ENCODE results near the gene PLA2G4F.

The PLA2G4F gene

DNA sequence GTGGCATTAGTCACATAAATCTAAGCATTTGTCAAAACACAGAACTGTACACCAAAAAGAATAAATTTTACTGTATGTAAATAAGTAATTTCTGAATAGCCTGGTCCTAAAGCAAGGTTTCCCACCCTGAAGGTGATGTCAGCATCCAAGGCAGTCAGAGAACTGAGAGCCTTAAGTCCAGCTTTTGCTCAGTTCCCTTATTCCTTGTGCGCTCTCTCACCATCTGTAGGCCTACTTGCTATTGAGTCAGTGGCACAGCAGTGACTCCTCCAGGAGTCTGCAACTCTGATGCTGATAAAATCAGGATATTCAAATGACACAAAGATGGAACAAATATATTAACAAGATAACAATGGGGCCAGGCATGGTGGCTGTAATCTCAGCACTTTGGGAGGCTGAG is 29.4 kb upstream of the PLA2G4F start:
- TF ChIP-seq TAF1 (IDR thresholded peaks at IDR 0.05; ENCODE audit: borderline replicate concordance, insufficient read depth, low read length) (no peak), POLR2AphosphoS5 (IDR thresholded peaks at IDR 0.05; ENCODE audit: low read depth, low read length) (no peak), FOXP2 (optimal IDR thresholded peaks at IDR 0.05; ENCODE audit: borderline replicate concordance, extremely low read depth, extremely low read length, insufficient read depth) (no peak), SIN3A (IDR thresholded peaks at IDR 0.05; ENCODE audit: borderline replicate concordance, insufficient read depth, low read length) (no peak)
- TF ChIP-seq, protein P1, sequence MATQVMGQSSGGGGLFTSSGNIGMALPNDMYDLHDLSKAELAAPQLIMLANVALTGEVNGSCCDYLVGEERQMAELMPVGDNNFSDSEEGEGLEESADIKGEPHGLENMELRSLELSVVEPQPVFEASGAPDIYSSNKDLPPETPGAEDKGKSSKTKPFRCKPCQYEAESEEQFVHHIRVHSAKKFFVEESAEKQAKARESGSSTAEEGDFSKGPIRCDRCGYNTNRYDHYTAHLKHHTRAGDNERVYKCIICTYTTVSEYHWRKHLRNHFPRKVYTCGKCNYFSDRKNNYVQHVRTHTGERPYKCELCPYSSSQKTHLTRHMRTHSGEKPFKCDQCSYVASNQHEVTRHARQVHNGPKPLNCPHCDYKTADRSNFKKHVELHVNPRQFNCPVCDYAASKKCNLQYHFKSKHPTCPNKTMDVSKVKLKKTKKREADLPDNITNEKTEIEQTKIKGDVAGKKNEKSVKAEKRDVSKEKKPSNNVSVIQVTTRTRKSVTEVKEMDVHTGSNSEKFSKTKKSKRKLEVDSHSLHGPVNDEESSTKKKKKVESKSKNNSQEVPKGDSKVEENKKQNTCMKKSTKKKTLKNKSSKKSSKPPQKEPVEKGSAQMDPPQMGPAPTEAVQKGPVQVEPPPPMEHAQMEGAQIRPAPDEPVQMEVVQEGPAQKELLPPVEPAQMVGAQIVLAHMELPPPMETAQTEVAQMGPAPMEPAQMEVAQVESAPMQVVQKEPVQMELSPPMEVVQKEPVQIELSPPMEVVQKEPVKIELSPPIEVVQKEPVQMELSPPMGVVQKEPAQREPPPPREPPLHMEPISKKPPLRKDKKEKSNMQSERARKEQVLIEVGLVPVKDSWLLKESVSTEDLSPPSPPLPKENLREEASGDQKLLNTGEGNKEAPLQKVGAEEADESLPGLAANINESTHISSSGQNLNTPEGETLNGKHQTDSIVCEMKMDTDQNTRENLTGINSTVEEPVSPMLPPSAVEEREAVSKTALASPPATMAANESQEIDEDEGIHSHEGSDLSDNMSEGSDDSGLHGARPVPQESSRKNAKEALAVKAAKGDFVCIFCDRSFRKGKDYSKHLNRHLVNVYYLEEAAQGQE (IDR thresholded peaks at IDR 0.05; ENCODE audit: insufficient read depth in 1 of 2, low read depth in 2 of 2, low read length in 2 of 2) = no peak

DNA sequence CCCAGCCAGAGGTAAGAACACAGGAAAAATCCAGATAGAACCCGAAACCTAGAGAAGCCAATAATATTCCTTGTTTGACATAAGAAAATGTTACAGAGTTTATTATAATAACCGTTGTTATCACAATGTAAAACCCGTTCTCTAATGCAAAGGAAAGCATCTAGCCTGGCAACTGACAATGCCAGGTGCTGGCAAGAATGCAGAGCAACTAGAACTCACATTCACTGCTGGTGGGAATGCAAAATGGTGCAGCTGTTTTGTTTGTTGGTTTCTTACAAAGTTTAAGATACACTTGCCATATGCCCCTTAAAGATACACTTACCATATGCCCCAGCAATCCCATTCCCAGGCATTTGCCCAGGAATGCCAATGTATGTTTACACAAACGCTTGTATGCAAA is 28.3 kb upstream of the PLA2G4F start:
- TF ChIP-seq SIN3A (IDR thresholded peaks at IDR 0.05; ENCODE audit: borderline replicate concordance, insufficient read depth, low read length) (no peak), FOXP2 (optimal IDR thresholded peaks at IDR 0.05; ENCODE audit: borderline replicate concordance, extremely low read depth, extremely low read length, insufficient read depth) (no peak), TAF1 (IDR thresholded peaks at IDR 0.05; ENCODE audit: borderline replicate concordance, insufficient read depth, low read length) (no peak)

DNA sequence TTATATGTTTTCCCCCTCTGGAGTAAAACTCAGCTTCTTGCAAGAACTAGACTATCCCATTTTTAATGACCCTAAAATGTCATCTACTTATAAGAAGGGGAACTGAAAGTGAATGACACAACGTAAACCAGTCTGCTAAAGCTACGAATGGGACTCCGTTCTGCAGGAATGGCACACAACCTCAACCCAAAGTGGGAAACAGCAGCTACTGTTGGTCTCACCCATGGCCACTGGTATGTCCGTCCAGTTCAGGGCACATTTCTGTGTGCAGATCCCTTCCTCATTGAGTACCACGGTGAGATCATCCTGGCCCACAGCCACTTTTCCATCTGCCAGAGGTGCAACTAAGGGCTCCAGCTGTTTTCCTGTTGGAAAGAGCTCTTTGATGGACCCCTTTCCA is 27.9 kb upstream of the PLA2G4F start:
- TF ChIP-seq, protein P1 (IDR thresholded peaks at IDR 0.05; ENCODE audit: insufficient read depth in 1 of 2, low read depth in 2 of 2, low read length in 2 of 2) = no peak
- TF ChIP-seq SIN3A (IDR thresholded peaks at IDR 0.05; ENCODE audit: borderline replicate concordance, insufficient read depth, low read length) (no peak), TAF1 (IDR thresholded peaks at IDR 0.05; ENCODE audit: borderline replicate concordance, insufficient read depth, low read length) (no peak), POLR2AphosphoS5 (IDR thresholded peaks at IDR 0.05; ENCODE audit: low read depth, low read length) (no peak), FOXP2 (optimal IDR thresholded peaks at IDR 0.05; ENCODE audit: borderline replicate concordance, extremely low read depth, extremely low read length, insufficient read depth) (no peak)

DNA sequence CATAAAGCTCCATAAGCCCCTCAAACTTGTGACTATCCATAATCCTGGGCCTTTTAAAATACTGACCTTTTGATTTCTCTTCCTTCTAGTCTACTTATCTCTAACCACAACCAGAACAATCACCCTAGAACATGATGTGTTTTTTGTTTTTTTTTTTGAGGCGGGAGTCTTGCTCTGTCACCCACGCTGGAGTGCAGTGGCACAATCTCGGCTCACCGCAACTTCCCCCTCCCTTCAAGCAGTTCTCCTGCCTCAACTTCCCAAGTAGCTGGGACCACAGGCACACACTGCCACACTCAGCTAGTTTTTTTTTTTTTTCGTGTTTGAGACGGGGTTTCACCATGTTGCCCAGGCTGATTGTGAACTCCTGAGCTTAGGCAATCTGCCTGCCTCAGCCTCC is 26.5 kb upstream of the PLA2G4F start:
- TF ChIP-seq SIN3A (IDR thresholded peaks at IDR 0.05; ENCODE audit: borderline replicate concordance, insufficient read depth, low read length) = no peak
- TF ChIP-seq, protein P1 (IDR thresholded peaks at IDR 0.05; ENCODE audit: insufficient read depth in 1 of 2, low read depth in 2 of 2, low read length in 2 of 2) = no peak
- TF ChIP-seq POLR2AphosphoS5 (IDR thresholded peaks at IDR 0.05; ENCODE audit: low read depth, low read length) = no peak
- TF ChIP-seq TAF1 (IDR thresholded peaks at IDR 0.05; ENCODE audit: borderline replicate concordance, insufficient read depth, low read length) = no peak
- no peak for TF ChIP-seq FOXP2 (optimal IDR thresholded peaks at IDR 0.05; ENCODE audit: borderline replicate concordance, extremely low read depth, extremely low read length, insufficient read depth)

DNA sequence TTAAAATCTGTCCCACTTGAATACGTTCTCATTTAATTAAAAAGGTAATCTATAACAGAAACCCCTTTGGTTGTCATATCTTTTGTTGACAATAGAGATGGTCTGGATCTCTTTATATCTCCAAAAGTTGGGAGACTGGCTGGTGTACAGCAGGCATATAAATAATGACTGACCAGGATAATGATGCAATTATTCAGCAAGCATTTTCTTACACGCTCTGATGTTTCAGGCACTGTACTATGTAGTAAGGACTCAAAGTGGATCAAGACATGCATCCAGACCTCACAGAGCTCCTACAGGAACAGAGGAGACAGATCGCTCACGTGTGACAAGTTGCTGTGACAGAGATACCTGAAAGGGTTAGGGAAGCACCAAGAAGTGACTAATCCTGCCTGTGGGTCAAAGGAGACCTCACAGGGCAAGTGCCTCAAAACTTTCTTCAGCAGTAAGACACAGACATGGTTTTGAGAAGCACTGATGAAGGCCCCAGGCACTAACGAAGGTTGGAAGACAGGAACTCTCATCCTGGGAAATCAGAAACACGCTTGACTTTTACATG is 26.0 kb upstream of the PLA2G4F start:
- TF ChIP-seq FOXP2 (optimal IDR thresholded peaks at IDR 0.05; ENCODE audit: borderline replicate concordance, extremely low read depth, extremely low read length, insufficient read depth) (no peak), SIN3A (IDR thresholded peaks at IDR 0.05; ENCODE audit: borderline replicate concordance, insufficient read depth, low read length) (no peak), TAF1 (IDR thresholded peaks at IDR 0.05; ENCODE audit: borderline replicate concordance, insufficient read depth, low read length) (no peak), POLR2AphosphoS5 (IDR thresholded peaks at IDR 0.05; ENCODE audit: low read depth, low read length) (no peak)
- TF ChIP-seq, protein P1 (IDR thresholded peaks at IDR 0.05; ENCODE audit: insufficient read depth in 1 of 2, low read depth in 2 of 2, low read length in 2 of 2) = no peak
